GM12878 (cell line): Measurements from ENCODE around the gene UTP11. TPM values are rescaled to one million over a fixed set of nuclear protein-coding genes. Genes with fewer than 3 reads are reported as not detected.

ENCODE experiments used
- ATAC-seq: fragments of 200-7000 bp; cut with Tn5 transposase; 3 replicates; pipeline ENCODE4 v1.9.1; 2020; ENCODE audit warnings: mild to moderate bottlenecking, moderate library complexity
- BruUV-seq: library from RNA; stranded (reverse); fragments of 400-500 nt; replicated peaks from 2 replicates; lab custom pipeline; 2021; lab: Mats Ljungman, UMichigan
- CTCF ChIA-PET: fragments of 300-600 bp; sonication (Branson Sonifier 250); formaldehyde crosslinking; extraction: SDS; loops from one replicate; lab custom pipeline; 2021; ENCODE audit warnings: inconsistent platforms; lab: Yijun Ruan, JAX
- POLR2A ChIA-PET: fragments of 350-600 bp; formaldehyde crosslinking; extraction: SDS; loops from one replicate; lab custom pipeline; 2021; ENCODE audit warnings: inconsistent platforms; lab: Charles Lee
- RAD21 ChIA-PET: fragments of 300-600 bp; sonication (Branson Sonifier 250); formaldehyde crosslinking; loops from one replicate; lab custom pipeline; 2023; ENCODE audit warnings: antibody characterized with exemption; ENCODE audit not compliant: unreplicated experiment; lab: Charles Lee
- SMC1A ChIA-PET: fragments of 300-600 bp; sonication (Branson Sonifier 250); formaldehyde crosslinking; loops from one replicate; lab custom pipeline; 2023; ENCODE audit not compliant: unreplicated experiment, uncharacterized antibody; lab: Charles Lee
- DNase-seq: peaks from one replicate; pipeline ENCODE4 v3.0.0-alpha.2; 2011; ENCODE audit warnings: low read depth, low spot score
- FAIRE-seq: peaks from 3 replicates; lab custom pipeline; 2011; peaks lifted over from hg19 to GRCh38; lab: Jason Lieb, UNC
- H2AFZ ChIP-seq: 2 replicates; pipeline ENCODE4 v1.6.0; 2011; ENCODE audit warnings: low read depth, low read length, control low read depth; ENCODE audit not compliant: control insufficient read depth
- H3K27ac ChIP-seq: 2 replicates; pipeline ENCODE4 v1.5.1; 2011; ENCODE audit warnings: control low read depth; ENCODE audit not compliant: control insufficient read depth, insufficient read depth
- H3K27me3 ChIP-seq, 2 experiments: replicated peaks in 1 of 2; 2 replicates each; pipeline versions ENCODE4 v1.6.0 to v1.6.1; 2011; ENCODE audit warnings: low read length in 1 of 2; ENCODE audit not compliant: control insufficient read depth in 2 of 2, insufficient read depth in 2 of 2
- H3K36me3 ChIP-seq, 2 experiments: 2 replicates each; pipeline ENCODE4 v1.5.1; 2011; ENCODE audit warnings: low read length in 1 of 2; ENCODE audit not compliant: control insufficient read depth in 2 of 2, insufficient read depth in 2 of 2
- H3K4me1 ChIP-seq: 2 replicates; pipeline ENCODE4 v1.6.1; 2011; ENCODE audit warnings: mild to moderate bottlenecking, low read length, moderate library complexity, mixed read lengths; ENCODE audit not compliant: control insufficient read depth, insufficient read depth
- H3K4me2 ChIP-seq: 2 replicates; pipeline ENCODE4 v1.6.0; 2011; ENCODE audit warnings: control low read depth; ENCODE audit not compliant: control insufficient read depth, insufficient read depth
- H3K4me3 ChIP-seq: fragments of 200-600 bp; sonication (generic); 2 replicates; pipeline ENCODE4 v1.5.1; 2016
- H3K79me2 ChIP-seq: 2 replicates; pipeline ENCODE4 v1.6.0; 2011; ENCODE audit warnings: low read length; ENCODE audit not compliant: control insufficient read depth, insufficient read depth
- H3K9ac ChIP-seq: 2 replicates; pipeline ENCODE4 v1.8.0; 2011; ENCODE audit warnings: low read length, control low read depth, mixed read lengths; ENCODE audit not compliant: control insufficient read depth, insufficient read depth
- H3K9me3 ChIP-seq: replicated peaks from 3 replicates; pipeline ENCODE4 v1.5.1; 2011; ENCODE audit warnings: mild to moderate bottlenecking, low read length; ENCODE audit not compliant: control insufficient read depth, insufficient read depth
- H4K20me1 ChIP-seq: 2 replicates; pipeline ENCODE4 v1.6.0; 2011; ENCODE audit not compliant: control insufficient read depth, insufficient read depth
- JUND ChIP-seq: IDR thresholded peaks from 2 replicates; pipeline ENCODE4 v1.6.1; 2012; ENCODE audit warnings: low read depth, mild to moderate bottlenecking, low read length, improper control_type of control experiment, moderate library complexity
- KDM1A ChIP-seq: fragments of 200-600 bp; sonication (generic); IDR thresholded peaks from 2 replicates; pipeline ENCODE4 v1.6.1; 2016; ENCODE audit warnings: borderline replicate concordance
- POLR2AphosphoS2 ChIP-seq: IDR thresholded peaks from 2 replicates; pipeline ENCODE4 v1.6.1; 2011; ENCODE audit warnings: low read depth, mild to moderate bottlenecking, low read length, improper control_type of control experiment, moderate library complexity
- SRF ChIP-seq, 2 experiments: IDR thresholded peaks; 2 replicates each; pipeline ENCODE4 v1.6.1; 2011; ENCODE audit warnings: low read depth in 2 of 2, low read length in 2 of 2, mild to moderate bottlenecking in 1 of 2, moderate library complexity in 1 of 2
- USF1 ChIP-seq: IDR thresholded peaks from 2 replicates; pipeline ENCODE4 v1.6.1; 2011; ENCODE audit warnings: borderline replicate concordance, low read depth, mild to moderate bottlenecking, moderate library complexity, mixed read lengths, low read length; ENCODE audit not compliant: insufficient read depth; ENCODE audit errors: extremely low read length
- WGBS: methylation state at CpG from one replicate; pipeline ENCODE4 v1.1.6; 2016; ENCODE audit warnings: low lambda C conversion rate; ENCODE audit not compliant: insufficient replicate concordance, insufficient coverage; ENCODE audit errors: missing lambda C conversion rate; 5-methylcytosine and 5-hydroxymethylcytosine counted together
- in situ Hi-C: fragments of 300-500 bp; cut with MboI; formaldehyde crosslinking; loops from 9 replicates; pipeline ENCODE4 v1.14.3; 2018; ENCODE audit warnings: mixed read lengths
- intact Hi-C: fragments of 100-400 bp; cut with micrococcal nuclease; formaldehyde crosslinking; loops from one replicate; pipeline ENCODE4 v1.14.2; 2022; ENCODE audit not compliant: unreplicated experiment
- polyA plus RNA-seq, 11 experiments: library from polyadenylated mRNA; depleted of rRNA in 4 of 11; unstranded in 6 of 11; stranded (reverse) in 5 of 11; fragments of >200 nt; fragmentation: Nextera tagmentation in 4 of 11; fragmentation: Illumina TruSeq in 1 of 11; extraction: Ambion mirVana in 4 of 11; extraction: Trizol in 1 of 11; gene quantifications; 1 replicate in 1 of 11; 2 replicates in 10 of 11; pipeline versions ENCODE4 v1.2.1 to v1.2.3, GENCODE V29; 2011 to 2016; ENCODE audit warnings: inconsistent platforms in 2 of 11, missing spikeins in 2 of 11, low read depth in 1 of 11
- total RNA-seq, 4 experiments: library from RNA; depleted of rRNA in 3 of 4; stranded (reverse); fragments of >200 nt in 3 of 4; fragmentation: Illumina TruSeq in 1 of 4; extraction: Trizol in 1 of 4; gene quantifications; 2 replicates each; pipeline versions ENCODE4 v1.2.1 to v1.2.3, GENCODE V29; 2013 to 2021
- TF ChIP-seq, protein P1 (sequence below): IDR thresholded peaks from 2 replicates; pipeline ENCODE4 v1.6.1; 2012; ENCODE audit warnings: low read depth, low read length, improper control_type of control experiment
- TF ChIP-seq, protein P2 (sequence below): IDR thresholded peaks from 2 replicates; pipeline ENCODE4 v1.6.1; 2011; ENCODE audit warnings: low read depth, low read length, improper control_type of control experiment, borderline replicate concordance

UTP11 gene
- total and polyA plus RNA-seq, 10 of the 15 experiments (the other 5 are each of a cell fraction or from before 2014, with no cell fraction given) = 34.5 to 146 (median 64.2) TPM

- H3K27me3 ChIP-seq = no peaks in the 10 kb centered on the region
- 94% methylated on average over 5 of the region's 5 CpGs for WGBS
- intact Hi-C loops (no loop called here), in situ Hi-C loops (loop anchor here (10.0 kb wide), 1 partner anchor 270 kb away; no protein-coding TSS in a partner anchor)
- no peak for ATAC-seq
- H4K20me1 ChIP-seq = no peaks in the 10 kb centered on the region
- peaks cover 1 to 12% of the 10 kb centered on the region in 2 experiments for H3K36me3 ChIP-seq
- no peak overlapping the region for H3K4me2 ChIP-seq
- RAD21 ChIA-PET = no interaction called here
- H3K79me2 ChIP-seq = no peaks in the 10 kb centered on the region
- TF ChIP-seq, protein P1, sequence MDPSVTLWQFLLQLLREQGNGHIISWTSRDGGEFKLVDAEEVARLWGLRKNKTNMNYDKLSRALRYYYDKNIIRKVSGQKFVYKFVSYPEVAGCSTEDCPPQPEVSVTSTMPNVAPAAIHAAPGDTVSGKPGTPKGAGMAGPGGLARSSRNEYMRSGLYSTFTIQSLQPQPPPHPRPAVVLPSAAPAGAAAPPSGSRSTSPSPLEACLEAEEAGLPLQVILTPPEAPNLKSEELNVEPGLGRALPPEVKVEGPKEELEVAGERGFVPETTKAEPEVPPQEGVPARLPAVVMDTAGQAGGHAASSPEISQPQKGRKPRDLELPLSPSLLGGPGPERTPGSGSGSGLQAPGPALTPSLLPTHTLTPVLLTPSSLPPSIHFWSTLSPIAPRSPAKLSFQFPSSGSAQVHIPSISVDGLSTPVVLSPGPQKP = no peak
- TF ChIP-seq POLR2AphosphoS2 (no peak), SRF (IDR thresholded peaks at IDR 0.05; ENCODE audit: low read depth in 2 of 2, low read length in 2 of 2) (no peak), USF1 (no peak), JUND (no peak), KDM1A (no peak)
- TF ChIP-seq, protein P2, sequence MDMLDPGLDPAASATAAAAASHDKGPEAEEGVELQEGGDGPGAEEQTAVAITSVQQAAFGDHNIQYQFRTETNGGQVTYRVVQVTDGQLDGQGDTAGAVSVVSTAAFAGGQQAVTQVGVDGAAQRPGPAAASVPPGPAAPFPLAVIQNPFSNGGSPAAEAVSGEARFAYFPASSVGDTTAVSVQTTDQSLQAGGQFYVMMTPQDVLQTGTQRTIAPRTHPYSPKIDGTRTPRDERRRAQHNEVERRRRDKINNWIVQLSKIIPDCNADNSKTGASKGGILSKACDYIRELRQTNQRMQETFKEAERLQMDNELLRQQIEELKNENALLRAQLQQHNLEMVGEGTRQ = no peak
- H2AFZ ChIP-seq = no peak overlapping the region
- FAIRE-seq = no peak
- no peaks in the 10 kb centered on the region for H3K4me1 ChIP-seq
- POLR2A ChIA-PET = no interaction called here
- CTCF ChIA-PET = interaction anchor here (1.1 to 2.0 kb wide), 2 partner anchors 14 to 85 kb away, joined by 3 to 9 read pairs; no protein-coding TSS in a partner anchor
- BruUV-seq = no TSS peak
- no peak overlapping the region for H3K9ac ChIP-seq
- H3K4me3 ChIP-seq = no peak overlapping the region
- no peak for DNase-seq
- SMC1A ChIA-PET = no interaction called here
- H3K27ac ChIP-seq = no peak overlapping the region
- H3K9me3 ChIP-seq = no peaks in the 10 kb centered on the region
Observed at GRCh38 chr1:37974567-37974966, 38.0 kb upstream of the UTP11 start.
